Measurements from ENCODE around the gene FERMT2.
A peak's percentile ranks its signal among the peaks of the same experiment; 100 is the strongest.

- TF ChIP-seq CTCF (IDR thresholded peaks at IDR 0.05; ENCODE audit: low read depth, low read length, missing input control) = no peak
- no peak for TF ChIP-seq NR2F2 (IDR thresholded peaks at IDR 0.05)
- TF ChIP-seq TAF1 (conservative IDR thresholded peaks at IDR 0.05) = no peak
- no peak for TF ChIP-seq ATF3 (IDR thresholded peaks at IDR 0.05)
- peak; percentile 94 for TF ChIP-seq REST (IDR thresholded peaks at IDR 0.05)
- no peak for TF ChIP-seq GABPA (IDR thresholded peaks at IDR 0.05 in 1 of 2, conservative IDR thresholded peaks at IDR 0.05 in 1 of 2)
- TF ChIP-seq HNF4A (conservative IDR thresholded peaks at IDR 0.05) = peak; percentile 15 to 25
- no peak for TF ChIP-seq ZBTB33 (IDR thresholded peaks at IDR 0.05)
These were observed 33.1 kb downstream of the FERMT2 start for GRCh38 chr14:52917735-52918134.
